Measurements from ENCODE around the gene KIAA0753. TPM values are rescaled to one million over a fixed set of nuclear protein-coding genes. Genes with fewer than 3 reads are reported as not detected.

The KIAA0753 gene
- total and polyA plus RNA-seq, 10 of the 15 experiments (the other 5 are each of a cell fraction or from before 2014, with no cell fraction given) = 2.2 to 15.2 (median 7.7) TPM

- TF ChIP-seq MTA3 (IDR thresholded peaks at IDR 0.05; ENCODE audit: borderline replicate concordance, low read length) (no peak), RBBP5 (conservative IDR thresholded peaks at IDR 0.05) (no peak), MEF2A (IDR thresholded peaks at IDR 0.05; ENCODE audit: insufficient read depth, low read depth, low read length) (no peak), HDGF (IDR thresholded peaks at IDR 0.05) (no peak), E2F4 (IDR thresholded peaks at IDR 0.05; ENCODE audit: low read depth, low read length) (no peak), TCF3 (IDR thresholded peaks at IDR 0.05; ENCODE audit: borderline replicate concordance, insufficient read depth, low read depth, low read length) (no peak), ZNF592 (IDR thresholded peaks at IDR 0.05) (no peak), RFX5 (IDR thresholded peaks at IDR 0.05; ENCODE audit: low read depth, low read length) (no peak), BHLHE40 (IDR thresholded peaks at IDR 0.05; ENCODE audit: borderline replicate concordance in 1 of 2, low read depth in 2 of 2, low read length in 1 of 2) (no peak), CTCF (IDR thresholded peaks at IDR 0.05 in 2 of 3, conservative IDR thresholded peaks at IDR 0.05 in 1 of 3; ENCODE audit: control insufficient read depth in 2 of 3, extremely low read depth in 1 of 3, insufficient read depth in 1 of 3, low read depth in 3 of 3, low read length in 3 of 3) (no peak), ESRRA (IDR thresholded peaks at IDR 0.05; ENCODE audit: low read length) (no peak), FOXK2 (IDR thresholded peaks at IDR 0.05) (no peak)
- FAIRE-seq (no peak), DNase-seq (ENCODE audit: low read depth, low spot score) (no peak), ATAC-seq (no peak)
- no peak overlapping the region for H3K4me3 ChIP-seq
- POLR2A ChIA-PET = no interaction called here
- peaks cover 2 to 28% of the 10 kb centered on the region in 2 experiments; a peak in 3 of 4 replicates for H3K36me3 ChIP-seq (ENCODE audit: control insufficient read depth in 2 of 2, insufficient read depth in 2 of 2, low read length in 1 of 2)
- intact Hi-C loops (cut with micrococcal nuclease; ENCODE audit: unreplicated experiment) (no loop called here), in situ Hi-C loops (cut with MboI) (no loop called here)
- no peaks in the 10 kb centered on the region for H4K20me1 ChIP-seq (ENCODE audit: control insufficient read depth, insufficient read depth)
- WGBS (ENCODE audit: insufficient coverage, insufficient replicate concordance, low lambda C conversion rate, missing lambda C conversion rate) = 97% methylated on average over 15 of the region's 15 CpGs
- H3K4me2 ChIP-seq (ENCODE audit: control insufficient read depth, insufficient read depth) = no peak overlapping the region
- RAD21 ChIA-PET (ENCODE audit: unreplicated experiment) = no interaction called here
- H3K4me1 ChIP-seq (ENCODE audit: control insufficient read depth, insufficient read depth, low read length) = no peaks in the 10 kb centered on the region
- no peaks in the 10 kb centered on the region; the same call in 2 of the 3 replicates for H3K9me3 ChIP-seq (replicated peaks; ENCODE audit: control insufficient read depth, insufficient read depth, low read length)
- SMC1A ChIA-PET (ENCODE audit: uncharacterized antibody, unreplicated experiment) = no interaction called here
- H2AFZ ChIP-seq (ENCODE audit: control insufficient read depth, low read depth, low read length) = no peak overlapping the region
- H3K9ac ChIP-seq (ENCODE audit: control insufficient read depth, insufficient read depth, low read length) = no peak overlapping the region
- CTCF ChIA-PET = no interaction called here
- H3K27me3 ChIP-seq (replicated peaks in 1 of 2; ENCODE audit: control insufficient read depth in 2 of 2, insufficient read depth in 2 of 2, low read length in 1 of 2) = no peaks in the 10 kb centered on the region
- H3K27ac ChIP-seq (ENCODE audit: control insufficient read depth, insufficient read depth) = no peak overlapping the region
- H3K79me2 ChIP-seq (ENCODE audit: control insufficient read depth, insufficient read depth, low read length) = no peaks in the 10 kb centered on the region
- BruUV-seq (replicated peaks) = no TSS peak
Measured at GRCh38 chr17:6589266-6589946, 51.1 kb downstream of the KIAA0753 start.
